Measurements from ENCODE around the gene BCOR. TPM values are rescaled to one million over a fixed set of nuclear protein-coding genes. Genes with fewer than 3 reads are reported as not detected.

Gene BCOR
- total RNA-seq, 2 donors from 2014 or later: 53.5 to 65.5 TPM

- H3K27me3 Mint-ChIP-seq (ENCODE audit: low read depth): peaks cover 46% of the 10 kb centered on the region
- H3K4me3 Mint-ChIP-seq: peak overlapping the region; percentile 56 to 89
- no peaks in the 10 kb centered on the region for H3K9me3 Mint-ChIP-seq
- peaks cover 0 to 13% of the 10 kb centered on the region in 2 donors for H3K36me3 Mint-ChIP-seq (ENCODE audit: insufficient read depth in 2 of 2)
- peaks cover 38% of the 10 kb centered on the region for H3K4me1 Mint-ChIP-seq (ENCODE audit: low read depth)
- ATAC-seq (replicated peaks in 1 of 2) (no peak), DNase-seq (no peak)
- no peak overlapping the region for H3K27ac Mint-ChIP-seq
These were observed 4.8 kb downstream of the BCOR start for GRCh38 chrX:40092808-40093435.

DNA sequence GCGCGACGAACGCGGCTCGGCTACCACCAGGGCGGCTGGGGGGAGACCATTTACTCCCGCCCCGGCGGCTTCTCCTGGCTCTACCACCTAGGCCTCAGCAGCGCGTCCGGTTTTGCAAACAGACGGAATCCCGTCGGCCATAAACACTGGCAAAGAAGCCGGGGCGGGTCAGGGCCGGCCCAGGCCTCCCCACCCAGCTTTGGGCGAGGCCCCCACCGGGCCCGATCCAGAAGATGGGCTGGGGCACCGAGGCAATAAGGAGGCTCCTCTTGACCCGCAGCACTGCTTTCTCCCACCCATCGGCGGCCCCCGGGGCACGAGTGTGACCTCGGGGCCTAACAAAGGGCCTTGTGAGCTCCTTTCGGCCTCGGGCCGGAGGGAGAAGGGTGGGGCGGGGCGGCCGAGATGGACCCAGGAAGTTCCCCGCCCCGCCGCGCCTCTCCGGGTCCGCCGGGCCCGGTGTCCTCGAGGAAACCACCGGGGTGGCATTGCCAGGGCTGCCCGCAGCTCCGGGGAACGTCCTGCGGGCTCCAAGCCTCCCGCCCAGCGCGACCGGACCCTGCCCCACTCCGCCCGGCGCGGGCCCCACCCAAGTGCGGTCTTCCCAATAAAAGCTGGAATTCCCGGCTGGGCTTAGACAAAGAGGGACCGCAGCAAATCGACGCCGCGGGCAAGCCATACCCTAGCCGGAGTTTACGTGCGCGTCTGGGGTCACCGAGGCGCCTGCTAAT lies 5.9 kb downstream of the BCOR start:
- Mint-ChIP-seq H3K36me3 (ENCODE audit: insufficient read depth in 2 of 2) (peaks cover 0 to 14% of the 10 kb centered on the region in 2 donors), H3K4me1 (ENCODE audit: low read depth) (peaks cover 44% of the 10 kb centered on the region), H3K27ac (no peak overlapping the region)

GRCh38 chrX:40090961-40091360 lies 6.8 kb downstream of the BCOR start:
- Mint-ChIP-seq H3K27me3 (ENCODE audit: low read depth) (peaks cover 61% of the 10 kb centered on the region), H3K27ac (peak overlapping the region; percentile 57), H3K4me3 (peak overlapping the region; percentile 70 to 82), H3K9me3 (no peaks in the 10 kb centered on the region), H3K36me3 (ENCODE audit: insufficient read depth in 2 of 2) (peaks cover 0 to 18% of the 10 kb centered on the region in 2 donors), H3K4me1 (ENCODE audit: low read depth) (peaks cover 53% of the 10 kb centered on the region)
- ATAC-seq (replicated peaks in 1 of 2) (no peak), DNase-seq (no peak)

More for the DNA sequence above, 5.9 kb downstream of the BCOR start:
- no peak for DNase-seq
- ATAC-seq (replicated peaks in 1 of 2): no peak
- Mint-ChIP-seq H3K9me3 (no peaks in the 10 kb centered on the region), H3K27me3 (ENCODE audit: low read depth) (peaks cover 55% of the 10 kb centered on the region), H3K4me3 (peak overlapping the region in 1 of 2 donors; percentile 70)

GRCh38 chrX:40090050-40090804 lies 7.5 kb downstream of the BCOR start:
- peaks cover 0 to 15% of the 10 kb centered on the region in 2 donors for H3K36me3 Mint-ChIP-seq (ENCODE audit: insufficient read depth in 2 of 2)
- H3K27ac Mint-ChIP-seq: no peak overlapping the region
- no peaks in the 10 kb centered on the region for H3K9me3 Mint-ChIP-seq
- H3K4me3 Mint-ChIP-seq: peak overlapping the region; percentile 25 to 70
- H3K27me3 Mint-ChIP-seq (ENCODE audit: low read depth): peaks cover 60% of the 10 kb centered on the region
- H3K4me1 Mint-ChIP-seq (ENCODE audit: low read depth): peaks cover 54% of the 10 kb centered on the region
- no peak for DNase-seq
- ATAC-seq (replicated peaks in 1 of 2): peak; percentile 23 to 33

GRCh38 chrX:40088803-40089540 lies 8.8 kb downstream of the BCOR start:
- H3K4me3 Mint-ChIP-seq: peak overlapping the region; percentile 67 to 68
- DNase-seq (no peak), ATAC-seq (replicated peaks in 1 of 2) (no peak)
- no peak overlapping the region for H3K27ac Mint-ChIP-seq
- H3K4me1 Mint-ChIP-seq (ENCODE audit: low read depth): peaks cover 62% of the 10 kb centered on the region
- peaks cover 0 to 12% of the 10 kb centered on the region in 2 donors for H3K36me3 Mint-ChIP-seq (ENCODE audit: insufficient read depth in 2 of 2)
- no peaks in the 10 kb centered on the region for H3K9me3 Mint-ChIP-seq
- peaks cover 62% of the 10 kb centered on the region for H3K27me3 Mint-ChIP-seq (ENCODE audit: low read depth)

DNA sequence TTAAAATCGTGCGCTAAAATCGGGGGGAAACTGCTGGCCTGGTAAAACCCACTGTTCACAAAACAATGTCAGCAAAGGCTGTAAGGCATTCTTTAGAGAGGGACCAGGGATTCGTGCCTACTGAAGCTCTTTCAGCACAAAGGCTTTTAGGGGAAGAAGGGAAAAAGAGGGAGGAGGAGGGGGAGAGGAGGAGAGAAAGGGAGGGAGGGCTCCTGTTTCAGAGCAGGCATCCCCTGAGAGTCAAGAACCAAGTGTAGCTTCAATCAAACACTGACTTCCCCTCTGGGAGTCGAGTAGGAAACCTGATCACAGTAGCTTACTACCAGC lies 9.5 kb downstream of the BCOR start:
- no peak for ATAC-seq (replicated peaks in 1 of 2)
- Mint-ChIP-seq H3K4me3 (no peak overlapping the region), H3K36me3 (ENCODE audit: insufficient read depth in 2 of 2) (peaks cover 0 to 12% of the 10 kb centered on the region in 2 donors), H3K27ac (no peak overlapping the region), H3K4me1 (ENCODE audit: low read depth) (peaks cover 65% of the 10 kb centered on the region), H3K27me3 (ENCODE audit: low read depth) (peaks cover 56% of the 10 kb centered on the region), H3K9me3 (no peaks in the 10 kb centered on the region)
- no peak for DNase-seq

DNA sequence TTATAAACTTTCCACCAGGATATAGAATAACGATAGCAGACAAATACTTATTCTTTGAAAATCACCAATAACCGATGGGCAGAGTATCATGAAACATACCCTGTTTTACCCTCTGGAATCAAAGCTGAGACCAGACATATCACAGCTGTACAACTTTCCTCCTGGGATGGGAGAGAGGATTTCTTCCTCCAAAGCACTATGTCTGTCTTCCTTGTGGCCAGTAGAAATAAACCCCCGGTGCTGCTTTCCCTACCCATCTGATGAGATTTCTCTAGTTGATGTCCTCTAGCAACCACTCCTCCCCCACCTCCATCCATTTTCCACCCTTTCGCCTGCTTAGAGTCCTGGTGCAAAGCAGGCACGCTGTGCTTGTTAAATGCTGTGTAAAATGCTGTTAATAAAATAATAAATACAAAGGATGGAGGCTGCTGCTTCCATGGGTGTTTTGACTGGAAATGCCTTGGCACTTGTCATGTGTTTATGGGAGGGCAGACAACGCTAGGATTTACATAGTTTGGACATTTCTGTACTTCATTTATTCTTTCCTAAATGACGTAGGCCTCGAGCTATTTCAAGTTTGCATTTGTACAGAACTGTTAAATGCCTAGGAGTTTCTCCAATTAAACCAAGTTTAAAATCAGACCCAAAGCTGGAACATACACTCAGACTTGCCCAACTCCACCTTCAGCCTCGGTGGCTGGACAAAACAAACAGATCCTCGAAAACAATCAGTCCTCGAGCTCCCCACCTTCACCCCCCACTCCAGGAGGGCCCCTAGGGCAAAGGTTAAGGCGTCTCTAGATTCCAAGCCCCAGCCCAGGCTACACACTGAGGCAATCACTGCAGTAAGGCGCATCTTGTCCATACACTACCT lies 10.1 kb downstream of the BCOR start:
- Mint-ChIP-seq H3K4me3 (no peak overlapping the region), H3K36me3 (ENCODE audit: insufficient read depth in 2 of 2) (peaks cover 0 to 9% of the 10 kb centered on the region in 2 donors), H3K4me1 (ENCODE audit: low read depth) (peaks cover 61% of the 10 kb centered on the region), H3K27ac (no peak overlapping the region), H3K9me3 (no peaks in the 10 kb centered on the region), H3K27me3 (ENCODE audit: low read depth) (peaks cover 50% of the 10 kb centered on the region)
- no peak for ATAC-seq (replicated peaks in 1 of 2)
- no peak for DNase-seq

DNA sequence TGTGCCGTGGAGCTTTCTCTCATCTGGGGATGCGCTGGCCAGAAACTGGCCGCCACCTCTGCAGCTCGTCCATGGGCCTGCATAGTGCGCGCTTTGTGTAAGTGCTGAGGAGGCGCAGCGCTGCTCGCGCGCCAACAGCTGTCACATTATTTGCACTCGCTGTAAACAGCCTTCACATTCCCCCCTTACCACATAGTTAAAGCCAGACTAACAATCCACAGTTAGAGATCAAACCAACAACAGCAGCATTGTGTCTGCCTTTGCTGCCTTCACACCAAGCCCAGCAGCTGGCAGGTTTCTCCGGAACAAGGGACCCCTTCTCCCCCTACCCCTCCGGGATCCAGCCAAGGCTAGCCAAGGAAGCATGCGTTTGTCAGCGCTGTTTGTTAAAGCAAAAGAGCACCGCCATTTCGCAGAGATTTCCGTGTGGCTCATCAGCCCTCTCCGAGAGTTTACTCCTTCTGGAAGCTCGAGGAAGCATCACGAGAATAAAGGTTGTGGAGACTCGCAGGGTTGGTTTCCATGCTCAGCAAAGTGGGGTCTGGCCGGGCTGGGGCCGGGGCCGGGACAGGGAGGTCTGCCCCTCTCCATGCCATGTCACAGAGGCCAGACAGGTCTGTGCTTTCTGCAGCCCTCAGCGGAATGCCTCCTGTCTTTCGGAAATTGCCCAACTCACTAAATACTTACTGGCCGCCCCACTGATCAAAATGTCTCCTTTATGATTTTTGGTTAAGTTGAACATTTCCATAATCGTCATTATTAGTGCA lies 11.0 kb downstream of the BCOR start:
- Mint-ChIP-seq H3K4me1 (ENCODE audit: low read depth) (peaks cover 66% of the 10 kb centered on the region), H3K9me3 (no peaks in the 10 kb centered on the region), H3K4me3 (peak overlapping the region in 1 of 2 donors; percentile 29), H3K36me3 (ENCODE audit: insufficient read depth in 2 of 2) (peaks cover 0 to 9% of the 10 kb centered on the region in 2 donors), H3K27ac (peak overlapping the region; percentile 57), H3K27me3 (ENCODE audit: low read depth) (peaks cover 45% of the 10 kb centered on the region)
- DNase-seq (no peak), ATAC-seq (replicated peaks in 1 of 2) (no peak)

DNA sequence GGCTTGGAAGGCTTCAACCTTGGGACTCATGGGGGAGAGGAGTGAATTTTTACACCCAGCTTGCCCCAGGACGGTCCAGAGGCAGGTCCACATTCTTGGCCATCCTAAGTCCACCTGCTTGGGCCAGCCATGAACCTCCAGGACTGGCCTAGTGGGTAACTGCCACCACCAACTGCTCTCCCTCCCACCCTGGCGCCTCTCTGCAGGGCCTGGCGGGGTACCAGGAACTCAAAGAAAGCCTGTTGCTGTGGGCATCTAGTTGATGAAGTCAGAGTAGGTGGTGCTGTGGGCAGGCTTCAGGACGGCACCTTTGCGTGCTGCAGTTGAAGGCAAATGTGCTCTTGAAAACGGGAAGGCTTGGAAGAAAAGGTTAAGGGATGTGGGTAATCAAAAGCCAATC lies 12.0 kb downstream of the BCOR start:
- Mint-ChIP-seq H3K4me3 (no peak overlapping the region), H3K27me3 (ENCODE audit: low read depth) (peaks cover 41% of the 10 kb centered on the region), H3K9me3 (no peaks in the 10 kb centered on the region), H3K27ac (no peak overlapping the region), H3K4me1 (ENCODE audit: low read depth) (peaks cover 63% of the 10 kb centered on the region), H3K36me3 (ENCODE audit: insufficient read depth in 2 of 2) (peaks cover 0 to 5% of the 10 kb centered on the region in 2 donors)
- ATAC-seq (replicated peaks in 1 of 2) (peak in 1 of 2 donors; percentile 26), DNase-seq (no peak)

DNA sequence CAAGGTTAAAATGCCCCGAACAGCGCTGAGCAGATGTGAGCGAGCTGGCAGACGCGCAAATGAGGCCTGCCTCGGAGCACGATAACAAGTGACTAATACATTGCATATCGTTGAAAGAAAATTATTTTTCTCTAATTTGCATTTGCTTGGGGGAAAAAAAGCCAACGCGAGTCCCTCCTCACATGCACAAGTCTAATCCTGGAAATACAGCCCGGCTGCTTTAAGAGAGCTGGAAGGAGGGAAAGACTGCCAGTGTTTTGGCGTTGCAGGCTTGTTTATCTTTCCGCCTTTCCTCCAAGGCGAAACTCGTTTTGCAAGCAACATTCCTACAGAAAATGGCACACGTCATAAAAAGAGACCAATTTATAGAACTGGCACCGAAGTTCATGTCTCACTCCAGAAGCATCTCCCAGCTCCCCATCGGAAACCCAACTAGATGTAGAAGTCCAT lies 12.6 kb downstream of the BCOR start:
- H3K27ac Mint-ChIP-seq: no peak overlapping the region
- peaks cover 66% of the 10 kb centered on the region for H3K4me1 Mint-ChIP-seq (ENCODE audit: low read depth)
- no peaks in the 10 kb centered on the region for H3K9me3 Mint-ChIP-seq
- peaks cover 44% of the 10 kb centered on the region for H3K27me3 Mint-ChIP-seq (ENCODE audit: low read depth)
- H3K4me3 Mint-ChIP-seq: peak overlapping the region; percentile 77 to 85
- ATAC-seq (replicated peaks in 1 of 2) (no peak), DNase-seq (no peak)
- peaks cover 0 to 5% of the 10 kb centered on the region in 2 donors for H3K36me3 Mint-ChIP-seq (ENCODE audit: insufficient read depth in 2 of 2)

GRCh38 chrX:40084471-40085101 lies 13.2 kb downstream of the BCOR start:
- Mint-ChIP-seq H3K36me3 (ENCODE audit: insufficient read depth in 2 of 2) (peaks cover 0 to 5% of the 10 kb centered on the region in 2 donors), H3K4me3 (peak overlapping the region; percentile 77 to 85), H3K9me3 (no peaks in the 10 kb centered on the region), H3K27me3 (ENCODE audit: low read depth) (peaks cover 42% of the 10 kb centered on the region), H3K4me1 (ENCODE audit: low read depth) (peaks cover 68% of the 10 kb centered on the region), H3K27ac (no peak overlapping the region)
- no peak for ATAC-seq (replicated peaks in 1 of 2)
- no peak for DNase-seq
